Gastrocnemius medialis (tissue), 4 donors: Measurements from ENCODE around the gene TAS2R50. TPM values are rescaled to one million over a fixed set of nuclear protein-coding genes. Genes with fewer than 3 reads are reported as not detected.

Experiments used
- ATAC-seq, 2 donors: fragments of 150-250 bp; one replicate each; pipeline ENCODE4 v1.9.1; 2016
- DNase-seq, 2 donors: peaks; one replicate each; pipeline ENCODE4 v3.0.0-alpha.2; 2019
- H3K27ac ChIP-seq, 4 donors: fragments of 200-600 bp; sonication (generic); 1 replicate in 1 of 4; 2 replicates in 3 of 4; pipeline ENCODE4 v1.5.1; 2016 to 2018; ENCODE audit warnings: mild to moderate bottlenecking in 2 of 4, moderate library complexity in 1 of 4
- H3K27me3 ChIP-seq, 3 donors: fragments of 200-600 bp; sonication (generic) in 2 of 3; 1 replicate in 1 of 3; 2 replicates in 2 of 3; pipeline versions ENCODE4 v1.5.1 to v1.6.0; 2016 to 2019; ENCODE audit warnings: mild to moderate bottlenecking in 1 of 3, moderate library complexity in 1 of 3
- H3K36me3 ChIP-seq, 2 donors: fragments of 200-600 bp; sonication (generic) in 1 of 2; one replicate each; pipeline ENCODE4 v1.5.1; 2017 to 2018
- H3K4me1 ChIP-seq, 2 donors: fragments of 200-600 bp; sonication (generic) in 1 of 2; one replicate each; pipeline ENCODE4 v1.5.1; 2016 to 2017; ENCODE audit warnings: mild to moderate bottlenecking in 2 of 2
- H3K4me3 ChIP-seq, 4 donors: fragments of 200-600 bp; sonication (generic) in 3 of 4; 1 replicate in 1 of 4; 2 replicates in 3 of 4; pipeline ENCODE4 v1.5.1; 2016 to 2019; ENCODE audit warnings: mild to moderate bottlenecking in 2 of 4
- H3K9me3 ChIP-seq, 3 donors: fragments of 200-600 bp; sonication (generic) in 2 of 3; 1 replicate in 1 of 3; 2 replicates in 2 of 3; pipeline ENCODE4 v1.5.1; 2016 to 2019
- CTCF ChIP-seq, 5 experiments: fragments of 450-650 bp in 3 of 5; fragments of 200-600 bp in 2 of 5; sonication (generic) in 2 of 5; IDR thresholded peaks in 4 of 5; conservative IDR thresholded peaks in 1 of 5; 1 replicate in 4 of 5; 2 replicates in 1 of 5; pipeline ENCODE4 v1.5.1; 2016 to 2019; ENCODE audit warnings: antibody characterized with exemption in 5 of 5, mild to moderate bottlenecking in 3 of 5, moderate library complexity in 3 of 5
- POLR2A ChIP-seq, 2 donors: fragments of 450-650 bp; IDR thresholded peaks; one replicate each; pipeline ENCODE4 v1.6.1; 2017; ENCODE audit warnings: antibody characterized with exemption in 2 of 2, mild to moderate bottlenecking in 2 of 2, moderate library complexity in 2 of 2
- in situ Hi-C, 4 donors: fragments of 200-750 bp; cut with MboI; loops; one replicate each; pipeline versions ENCODE4 v1.15.0 to v1.8.0; 2017; ENCODE audit warnings: low sequenced_read_pairs in 4 of 4
- intact Hi-C: fragments of 100-400 bp; cut with DNase I; formaldehyde crosslinking; loops from one replicate; pipeline ENCODE4 v1.15.1; 2023; ENCODE audit warnings: low total_unique reads
- total RNA-seq, 4 donors: library from RNA; depleted of rRNA; stranded (reverse); fragments of >200 nt; gene quantifications; one replicate each; pipeline versions ENCODE4 v1.1.0 to v1.2.3, GENCODE V29; 2016

The TAS2R50 gene
- total RNA-seq, 4 donors from 2014 or later, result 4.9 TPM; not detected in 3

- Histone ChIP-seq H3K4me1 (no peaks in the 10 kb centered on the region), H3K27ac (no peak overlapping the region), H3K4me3 (no peak overlapping the region), H3K27me3 (no peaks in the 10 kb centered on the region), H3K36me3 (no peaks in the 10 kb centered on the region), H3K9me3 (no peaks in the 10 kb centered on the region)
- ATAC-seq (no peak), DNase-seq (no peak)
- in situ Hi-C loops (no loop called here), intact Hi-C loops (no loop called here)
- no peak for TF ChIP-seq CTCF (IDR thresholded peaks at IDR 0.05 in 4 of 5, conservative IDR thresholded peaks at IDR 0.05 in 1 of 5)
- TF ChIP-seq POLR2A (IDR thresholded peaks at IDR 0.05), result no peak
Observed at GRCh38 chr12:10960211-10960610, 26.5 kb downstream of the TAS2R50 start.

DNA sequence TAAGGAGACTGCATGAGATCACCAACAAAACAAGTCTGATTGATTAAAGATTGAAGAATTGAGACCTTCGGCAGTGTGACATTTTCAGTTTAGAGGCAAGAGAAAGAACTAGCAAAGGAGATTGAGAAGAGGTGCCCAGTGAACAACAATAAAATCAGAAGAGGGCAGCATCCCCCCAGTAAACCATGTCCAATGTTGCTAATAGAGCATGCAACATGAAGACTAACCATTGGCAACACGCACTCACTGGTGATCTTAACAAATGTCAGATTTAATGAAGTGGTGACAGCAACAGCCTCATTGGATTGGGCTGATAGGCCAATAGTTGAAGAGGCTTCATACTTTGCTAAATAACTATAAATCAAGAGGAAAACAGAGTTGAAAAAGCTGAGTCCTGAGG, 26.9 kb downstream of the TAS2R50 start:
- DNase-seq, result no peak
- intact Hi-C loops, result no loop called here
- Histone ChIP-seq H3K9me3 (no peaks in the 10 kb centered on the region), H3K27ac (no peak overlapping the region), H3K36me3 (no peaks in the 10 kb centered on the region), H3K4me1 (no peaks in the 10 kb centered on the region), H3K27me3 (no peaks in the 10 kb centered on the region), H3K4me3 (no peak overlapping the region)
- no peak for ATAC-seq
- in situ Hi-C loops, result no loop called here
- no peak for TF ChIP-seq CTCF (IDR thresholded peaks at IDR 0.05 in 4 of 5, conservative IDR thresholded peaks at IDR 0.05 in 1 of 5)
- no peak for TF ChIP-seq POLR2A (IDR thresholded peaks at IDR 0.05)

GRCh38 chr12:10957741-10958140, 29.0 kb downstream of the TAS2R50 start:
- DNase-seq, result no peak

GRCh38 chr12:10956085-10956484, 30.6 kb downstream of the TAS2R50 start:
- Histone ChIP-seq H3K4me1 (peaks cover 7 to 15% of the 10 kb centered on the region in 2 donors), H3K36me3 (no peaks in the 10 kb centered on the region), H3K9me3 (no peaks in the 10 kb centered on the region), H3K27me3 (no peaks in the 10 kb centered on the region), H3K4me3 (no peak overlapping the region), H3K27ac (no peak overlapping the region)
- ATAC-seq, result no peak
- intact Hi-C loops, result no loop called here
- TF ChIP-seq POLR2A (IDR thresholded peaks at IDR 0.05), result no peak
- TF ChIP-seq CTCF (IDR thresholded peaks at IDR 0.05 in 4 of 5, conservative IDR thresholded peaks at IDR 0.05 in 1 of 5), result no peak
- in situ Hi-C loops, result no loop called here
- no peak for DNase-seq

More at GRCh38 chr12:10957741-10958140, 29.0 kb downstream of the TAS2R50 start:
- in situ Hi-C loops (no loop called here), intact Hi-C loops (no loop called here)
- Histone ChIP-seq H3K9me3 (no peaks in the 10 kb centered on the region), H3K4me3 (no peak overlapping the region), H3K36me3 (no peaks in the 10 kb centered on the region), H3K27ac (no peak overlapping the region), H3K4me1 (peaks cover 4 to 5% of the 10 kb centered on the region in 2 donors), H3K27me3 (no peaks in the 10 kb centered on the region)
- no peak for ATAC-seq
- TF ChIP-seq CTCF (IDR thresholded peaks at IDR 0.05 in 4 of 5, conservative IDR thresholded peaks at IDR 0.05 in 1 of 5), result no peak
- TF ChIP-seq POLR2A (IDR thresholded peaks at IDR 0.05), result no peak

- TF ChIP-seq POLR2A (IDR thresholded peaks at IDR 0.05) (no peak), CTCF (IDR thresholded peaks at IDR 0.05 in 4 of 5, conservative IDR thresholded peaks at IDR 0.05 in 1 of 5) (no peak)
- intact Hi-C loops, result no loop called here
- in situ Hi-C loops, result no loop called here
- H3K9me3 ChIP-seq, result no peaks in the 10 kb centered on the region
- H3K4me3 ChIP-seq, result no peak overlapping the region
- no peaks in the 10 kb centered on the region for H3K27me3 ChIP-seq
- ATAC-seq (peak in 1 of 2 donors; percentile 66), DNase-seq (peak in 1 of 2 donors; percentile 14)
- no peaks in the 10 kb centered on the region for H3K36me3 ChIP-seq
- H3K27ac ChIP-seq, result no peak overlapping the region
- peaks cover 7 to 15% of the 10 kb centered on the region in 2 donors for H3K4me1 ChIP-seq
Observed at GRCh38 chr12:10952645-10953044, 34.1 kb downstream of the TAS2R50 start.
